ENCODE results near the gene PRKN. TPM values are rescaled to one million over a fixed set of nuclear protein-coding genes. Genes with fewer than 3 reads are reported as not detected.
A peak's percentile ranks its signal among the peaks of the same experiment; 100 is the strongest.

PRKN gene
- total and polyA plus RNA-seq, 9 of the 15 experiments (the other 6 are each of a cell fraction or from before 2014, with no cell fraction given), result 0.03 to 0.96 (median 0.15) TPM; not detected in 2

GRCh38 chr6:162726947-162727321, 632 bp downstream of the PRKN start:
- no TSS peak for BruUV-seq (replicated peaks)
- Histone ChIP-seq H3K9ac (ENCODE audit: insufficient read depth in 1 of 2, low read depth in 2 of 2, low read length in 2 of 2) (peak overlapping the region; percentile 73 to 95; a peak in 3 of 4 replicates), H3K4me3 (peak overlapping the region; percentile 86), H3K9me1 (ENCODE audit: control insufficient read depth, insufficient read depth, low read length) (no peaks in the 10 kb centered on the region), H3K4me1 (replicated peaks in 1 of 2; ENCODE audit: control insufficient read depth in 2 of 2, insufficient read depth in 2 of 2, low read length in 2 of 2) (peaks cover 0 to 13% of the 10 kb centered on the region in 2 experiments; a peak in 3 of 5 replicates), H2AFZ (ENCODE audit: low read depth, low read length) (peak overlapping the region; percentile 93), H4K20me1 (replicated peaks; ENCODE audit: control insufficient read depth, insufficient read depth, low read length) (no peaks in the 10 kb centered on the region), H3K79me2 (ENCODE audit: control insufficient read depth, insufficient read depth, low read length) (no peaks in the 10 kb centered on the region), H3K36me3 (ENCODE audit: control insufficient read depth, insufficient read depth, low read length) (no peaks in the 10 kb centered on the region), H3K4me2 (ENCODE audit: insufficient read depth, low read length) (peak overlapping the region; percentile 83), H3K9me3 (replicated peaks; ENCODE audit: control insufficient read depth, insufficient read depth, low read depth, low read length) (no peaks in the 10 kb centered on the region), H3K27ac (ENCODE audit: extremely low read depth, low read depth, low read length) (peak overlapping the region; percentile 59; the same call in 1 of the 3 replicates), H3K27me3 (ENCODE audit: control insufficient read depth in 2 of 2, insufficient read depth in 2 of 2, low read length in 2 of 2) (no peaks in the 10 kb centered on the region)
- DNase-seq (ENCODE audit: extremely low read depth in 1 of 4, low spot score in 3 of 4) (peak in 1 of 4 experiments; percentile 27), ATAC-seq (peak; percentile 52), FAIRE-seq (no peak)
- in situ Hi-C loops (cut with MboI), result no loop called here
- ChIA-PET CTCF (ENCODE audit: low intra/inter-chr PET ratio) (no interaction called here), POLR2A (interaction anchor here (1.6 kb wide), 1 partner anchor 12 kb away, joined by 5 read pairs; no protein-coding TSS in a partner anchor)
- intact Hi-C loops (cut with micrococcal nuclease), result no loop called here
- TF ChIP-seq HMGXB4 (CRISPR knock-in tag; IDR thresholded peaks at IDR 0.05) (0 out of 2 replicates have a peak, but pooled peaks have one; percentile 9), ZNF324 (CRISPR knock-in tag; IDR thresholded peaks at IDR 0.05) (no peak), LEF1 (IDR thresholded peaks at IDR 0.05) (no peak), POLR2B (IDR thresholded peaks at IDR 0.05; ENCODE audit: low read depth, partially characterized antibody) (no peak)
- WGBS (ENCODE audit: insufficient coverage, low coverage, missing lambda C conversion rate), result 9% methylated on average over 7 of the region's 13 CpGs

DNA sequence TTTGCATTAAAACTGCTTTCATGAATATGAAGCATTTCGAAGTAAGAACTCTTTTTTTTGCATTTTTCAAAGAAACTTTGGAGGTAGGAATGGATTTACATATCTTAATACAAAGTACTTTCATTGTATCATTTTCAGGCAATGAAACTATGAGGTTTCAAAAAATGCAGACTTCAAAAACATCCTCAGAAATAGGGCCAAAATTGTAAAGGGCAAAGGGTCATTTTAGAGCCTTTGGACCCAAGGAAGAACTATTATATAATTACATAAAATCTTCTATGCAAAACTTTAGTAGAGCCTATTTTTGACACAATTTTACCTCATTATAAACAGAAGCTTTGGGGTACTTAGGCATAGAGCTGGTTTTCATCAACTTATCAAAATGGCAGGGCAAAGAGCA, 4.9 kb downstream of the PRKN start:
- in situ Hi-C loops (cut with MboI), result no loop called here
- H4K20me1 ChIP-seq (replicated peaks; ENCODE audit: control insufficient read depth, insufficient read depth, low read length), result no peaks in the 10 kb centered on the region
- TF ChIP-seq ZBTB5 (IDR thresholded peaks at IDR 0.05) (no peak), FOXA3 (CRISPR knock-in tag; conservative IDR thresholded peaks at IDR 0.05 in 1 of 2, IDR thresholded peaks at IDR 0.05 in 1 of 2) (no peak), CXXC5 (CRISPR knock-in tag; IDR thresholded peaks at IDR 0.05) (no peak), ARNT (IDR thresholded peaks at IDR 0.05) (no peak), PHF8 (IDR thresholded peaks at IDR 0.05; ENCODE audit: borderline replicate concordance, low read length) (no peak), IRF2 (CRISPR knock-in tag; IDR thresholded peaks at IDR 0.05) (no peak), BRD4 (IDR thresholded peaks at IDR 0.05) (no peak), SMAD1 (IDR thresholded peaks at IDR 0.05; ENCODE audit: low read depth, low read length, partially characterized antibody) (no peak), ATF7 (IDR thresholded peaks at IDR 0.05) (no peak)

More for the DNA sequence above, 4.9 kb downstream of the PRKN start:
- Histone ChIP-seq H3K4me1 (replicated peaks in 1 of 2; ENCODE audit: control insufficient read depth in 2 of 2, insufficient read depth in 2 of 2, low read length in 2 of 2) (peaks cover 0 to 7% of the 10 kb centered on the region in 2 experiments; a peak in 1 of 5 replicates), H2AFZ (ENCODE audit: low read depth, low read length) (no peak overlapping the region), H3K36me3 (ENCODE audit: control insufficient read depth, insufficient read depth, low read length) (no peaks in the 10 kb centered on the region), H3K27me3 (ENCODE audit: control insufficient read depth in 2 of 2, insufficient read depth in 2 of 2, low read length in 2 of 2) (no peaks in the 10 kb centered on the region), H3K4me3 (no peak overlapping the region), H3K4me2 (ENCODE audit: insufficient read depth, low read length) (no peak overlapping the region), H3K79me2 (ENCODE audit: control insufficient read depth, insufficient read depth, low read length) (no peaks in the 10 kb centered on the region), H3K9me1 (ENCODE audit: control insufficient read depth, insufficient read depth, low read length) (no peaks in the 10 kb centered on the region), H3K9ac (ENCODE audit: insufficient read depth in 1 of 2, low read depth in 2 of 2, low read length in 2 of 2) (no peak overlapping the region), H3K27ac (ENCODE audit: extremely low read depth, low read depth, low read length) (no peak overlapping the region), H3K9me3 (replicated peaks; ENCODE audit: control insufficient read depth, insufficient read depth, low read depth, low read length) (no peaks in the 10 kb centered on the region)
- 0% methylated on average over 1 of the region's 1 CpG for WGBS (ENCODE audit: insufficient coverage, low coverage, missing lambda C conversion rate)
- ATAC-seq (no peak), FAIRE-seq (no peak), DNase-seq (ENCODE audit: extremely low read depth in 1 of 4, low spot score in 3 of 4) (no peak)
- ChIA-PET POLR2A (no interaction called here), CTCF (ENCODE audit: low intra/inter-chr PET ratio) (no interaction called here)
- BruUV-seq (replicated peaks), result no TSS peak
- intact Hi-C loops (cut with micrococcal nuclease), result no loop called here
